ENCODE measurements around the gene ABCA4.

- TF ChIP-seq POLR2AphosphoS5 (IDR thresholded peaks at IDR 0.05; ENCODE audit: low read depth, low read length) = no peak
- TF ChIP-seq POLR2A (IDR thresholded peaks at IDR 0.05; ENCODE audit: low read depth, low read length) = no peak
- TF ChIP-seq TAF1 (IDR thresholded peaks at IDR 0.05; ENCODE audit: borderline replicate concordance, low read depth, low read length) = no peak
These were observed 41.0 kb downstream of the ABCA4 start for GRCh38 chr1:94079989-94080388.
